NCI-H345 treated with DMSO at 0.1 percent for 48 hours (cell line): ENCODE data around the gene TRAFD1.

Experiments used
- DNase-seq: peaks from one replicate; lab custom pipeline; 2025; ENCODE audit not compliant: unreplicated experiment; lab: John Stamatoyannopoulos, UW

The TRAFD1 gene

GRCh38 chr12:112198120-112198733 lies 72.9 kb downstream of the TRAFD1 start:
- peak; percentile 9 for DNase-seq

- no peak for DNase-seq
These were observed 73.8 kb downstream of the TRAFD1 start for GRCh38 chr12:112199136-112199535.
